ENCODE data around the gene OSCAR.

GRCh38 chr19:54073829-54074228 is 26.8 kb downstream of the OSCAR start:
- TF ChIP-seq EP300 (IDR thresholded peaks at IDR 0.05): no peak
- no peak for TF ChIP-seq CTCF (IDR thresholded peaks at IDR 0.05)
